IPS DF 6.9 (cell line): ENCODE data around the gene GSK3B.

Experiments used
- DNase-seq: peaks from one replicate; pipeline ENCODE4 v3.0.0-alpha.2; 2013; ENCODE audit warnings: low read depth, low spot score
- H3K27ac ChIP-seq: one replicate; pipeline ENCODE4 v1.5.1; 2013; ENCODE audit warnings: low read length, control low read depth
- H3K27me3 ChIP-seq: 2 replicates; pipeline ENCODE4 v1.6.1; 2013; ENCODE audit warnings: mild to moderate bottlenecking, low read length; ENCODE audit not compliant: control insufficient read depth, insufficient read depth
- H3K36me3 ChIP-seq: 2 replicates; pipeline ENCODE4 v1.6.1; 2013; ENCODE audit warnings: low read length; ENCODE audit not compliant: control insufficient read depth, insufficient read depth
- H3K4me1 ChIP-seq: 2 replicates; pipeline ENCODE4 v1.6.1; 2013; ENCODE audit warnings: low read length; ENCODE audit not compliant: control insufficient read depth, insufficient read depth
- H3K4me3 ChIP-seq: 2 replicates; pipeline ENCODE4 v1.5.1; 2013; ENCODE audit warnings: mild to moderate bottlenecking, low read length
- H3K9me3 ChIP-seq: 2 replicates; pipeline ENCODE4 v1.6.1; 2013; ENCODE audit warnings: low read length, inconsistent platforms; ENCODE audit not compliant: control insufficient read depth, insufficient read depth
- WGBS: extraction: QIAGEN DNeasy Blood & Tissue Kit; methylation state at CpG from one replicate; pipeline ENCODE4 v1.1.7; 2013; ENCODE audit warnings: mixed read lengths, missing lambda C conversion rate; ENCODE audit not compliant: insufficient read length, insufficient coverage; 5-methylcytosine and 5-hydroxymethylcytosine counted together

GSK3B gene

DNA sequence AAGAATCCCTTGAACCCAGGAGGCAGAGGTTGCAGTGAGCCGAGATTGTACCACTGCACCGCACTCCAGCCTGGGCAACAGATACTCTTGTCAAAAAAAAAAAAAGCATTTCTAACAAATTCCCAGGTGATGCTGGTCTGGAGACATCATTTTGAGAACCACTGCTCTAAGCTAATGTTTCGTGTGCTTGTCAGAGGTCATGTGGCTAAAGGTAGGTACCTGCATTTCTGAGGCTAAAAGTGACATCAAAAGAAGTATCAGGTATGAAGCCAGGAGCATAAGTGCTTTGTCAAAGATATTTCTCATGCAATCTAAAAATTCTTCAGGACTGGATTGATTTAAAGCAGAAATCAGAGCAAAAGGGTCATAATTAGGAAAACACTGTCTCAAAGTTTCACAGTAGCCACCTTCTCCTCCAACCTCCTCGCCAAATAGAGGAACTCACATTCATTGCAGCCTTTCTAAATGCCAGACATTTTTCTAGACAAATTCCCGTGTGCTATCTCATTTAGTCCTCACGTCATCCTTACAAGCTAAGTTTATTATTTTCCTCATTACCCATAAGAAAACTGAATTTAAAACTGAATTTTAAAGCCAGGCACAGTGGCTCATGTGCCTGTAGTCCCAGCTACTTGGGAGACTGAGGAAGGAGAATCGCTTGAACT lies 25.7 kb upstream of the GSK3B start:
- no peak overlapping the region for H3K4me3 ChIP-seq
- no peaks in the 10 kb centered on the region for H3K27me3 ChIP-seq
- H3K36me3 ChIP-seq = no peaks in the 10 kb centered on the region
- H3K4me1 ChIP-seq = no peaks in the 10 kb centered on the region
- no peak overlapping the region for H3K27ac ChIP-seq
- no peak for DNase-seq
- no peaks in the 10 kb centered on the region for H3K9me3 ChIP-seq
- WGBS = no CpG with 5 or more reads among the region's 7 CpGs

DNA sequence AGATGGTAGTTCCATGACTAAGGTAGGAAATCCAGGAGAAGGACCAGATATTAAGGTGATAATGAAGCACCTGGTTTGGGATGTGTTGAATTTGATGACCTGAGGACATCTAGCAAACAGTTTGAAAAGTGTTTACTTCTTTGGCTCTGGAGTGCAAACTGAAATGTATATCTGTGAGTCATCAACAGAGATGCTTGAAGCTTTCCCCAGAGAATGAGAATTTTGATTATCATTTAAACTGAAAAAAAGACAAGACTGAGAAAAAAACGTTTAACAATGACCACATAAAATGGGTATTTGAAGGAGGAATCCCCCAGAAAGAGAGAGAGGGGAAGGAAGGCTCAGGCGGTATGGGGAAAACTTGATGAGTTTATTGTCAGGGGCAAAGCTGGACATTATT lies 20.7 kb upstream of the GSK3B start:
- WGBS = no CpG with 5 or more reads among the region's 2 CpGs
- H3K27me3 ChIP-seq = no peaks in the 10 kb centered on the region

DNA sequence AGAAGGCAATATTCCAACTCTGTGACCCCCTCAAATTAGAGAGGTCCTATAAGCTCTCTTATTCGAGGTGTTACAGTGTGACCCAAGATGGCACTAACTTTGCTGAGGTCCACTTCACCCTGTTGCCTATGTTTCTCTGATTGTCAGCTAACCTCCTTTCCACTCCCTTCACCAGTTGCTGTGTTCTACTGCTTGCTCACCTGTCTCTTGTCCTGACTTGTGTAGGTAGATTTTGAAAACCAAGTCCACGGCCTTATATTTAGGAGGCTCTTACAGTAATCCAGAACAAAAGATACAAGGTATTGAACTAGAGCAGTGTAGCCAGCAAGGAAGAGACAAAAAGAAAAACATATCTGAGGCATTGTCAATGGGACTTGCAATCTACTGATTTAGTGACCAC lies 20.1 kb upstream of the GSK3B start:
- Histone ChIP-seq H3K27ac (no peak overlapping the region), H3K4me3 (no peak overlapping the region), H3K9me3 (no peaks in the 10 kb centered on the region), H3K27me3 (no peaks in the 10 kb centered on the region), H3K4me1 (no peaks in the 10 kb centered on the region), H3K36me3 (no peaks in the 10 kb centered on the region)
- no peak for DNase-seq
- WGBS = no CpG with 5 or more reads among the region's 2 CpGs

More for the DNA sequence above, 20.7 kb upstream of the GSK3B start:
- H3K36me3 ChIP-seq = no peaks in the 10 kb centered on the region
- no peak overlapping the region for H3K27ac ChIP-seq
- no peak for DNase-seq
- no peaks in the 10 kb centered on the region for H3K4me1 ChIP-seq
- H3K4me3 ChIP-seq = no peak overlapping the region
- no peaks in the 10 kb centered on the region for H3K9me3 ChIP-seq

DNA sequence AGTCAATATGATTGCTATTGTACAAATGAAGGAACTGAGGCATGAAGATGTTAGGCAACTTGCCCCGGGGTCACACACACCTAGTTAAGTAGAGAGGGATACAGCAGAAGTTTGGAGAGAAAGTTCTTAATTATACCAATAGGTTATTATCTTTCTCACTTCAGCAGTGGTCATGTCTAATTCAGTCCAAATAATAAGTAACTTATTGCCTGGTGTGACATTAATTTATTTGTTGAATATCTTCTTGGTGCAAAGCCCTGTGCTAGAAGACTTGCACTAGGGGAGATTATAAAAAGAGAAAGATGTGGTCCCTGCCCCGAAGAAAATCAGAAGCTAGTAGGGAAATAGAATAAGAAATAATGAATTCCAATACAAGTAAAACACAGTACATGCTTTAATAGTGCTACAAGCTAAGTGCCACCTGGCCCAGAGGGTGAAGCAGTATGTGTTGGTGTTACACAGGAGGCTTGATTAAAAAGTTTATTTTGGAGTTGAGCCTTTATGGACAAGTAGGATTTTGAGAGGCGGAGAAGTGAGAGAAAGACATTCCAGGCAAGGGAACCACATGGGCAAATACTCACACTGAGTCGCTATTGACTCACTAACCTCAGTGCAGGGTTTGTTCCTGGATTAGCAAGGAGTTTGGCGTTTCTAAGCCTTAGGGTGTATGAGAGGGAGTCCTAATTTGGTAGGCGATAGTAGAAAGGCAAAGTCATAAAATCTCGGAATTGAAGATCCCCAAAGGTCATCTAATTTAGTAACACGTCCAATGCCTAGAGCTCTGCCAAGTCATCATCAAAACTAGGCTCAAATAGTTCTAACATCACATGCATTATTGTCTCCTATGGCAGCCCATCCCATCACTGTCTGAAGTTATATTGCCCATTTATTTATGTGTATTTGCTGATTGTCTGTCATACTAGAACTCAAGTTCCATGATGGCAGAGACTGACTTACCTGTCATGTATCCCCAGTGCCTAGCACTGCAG lies 19.2 kb upstream of the GSK3B start:
- Histone ChIP-seq H3K36me3 (no peaks in the 10 kb centered on the region), H3K27me3 (no peaks in the 10 kb centered on the region), H3K4me1 (no peaks in the 10 kb centered on the region), H3K27ac (no peak overlapping the region), H3K4me3 (no peak overlapping the region), H3K9me3 (no peaks in the 10 kb centered on the region)
- WGBS = no CpG with 5 or more reads among the region's 8 CpGs
- no peak for DNase-seq

DNA sequence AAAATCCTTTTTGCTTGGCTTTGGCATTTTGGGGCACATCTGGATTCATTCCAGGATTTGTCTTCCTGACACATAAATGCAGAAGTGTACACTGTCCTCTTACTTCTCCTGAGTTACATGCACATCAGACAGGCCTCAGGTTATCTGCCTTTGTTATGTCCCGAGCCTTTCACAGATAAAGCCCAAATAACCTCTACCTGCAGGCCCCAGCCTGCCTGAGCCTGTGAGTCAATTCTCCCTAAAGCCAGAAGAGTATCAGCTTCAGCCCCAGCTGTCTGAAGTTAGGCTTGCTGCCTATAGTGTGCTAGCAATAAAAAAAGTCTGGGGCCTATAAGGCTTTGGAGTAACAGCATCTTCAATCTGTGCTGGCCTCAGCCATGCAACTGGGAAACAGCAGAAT lies 17.7 kb upstream of the GSK3B start:
- Histone ChIP-seq H3K4me3 (no peak overlapping the region), H3K27ac (no peak overlapping the region), H3K27me3 (no peaks in the 10 kb centered on the region), H3K9me3 (no peaks in the 10 kb centered on the region), H3K36me3 (no peaks in the 10 kb centered on the region), H3K4me1 (no peaks in the 10 kb centered on the region)
- DNase-seq = no peak
- no CpG with 5 or more reads among the region's 1 CpG for WGBS

DNA sequence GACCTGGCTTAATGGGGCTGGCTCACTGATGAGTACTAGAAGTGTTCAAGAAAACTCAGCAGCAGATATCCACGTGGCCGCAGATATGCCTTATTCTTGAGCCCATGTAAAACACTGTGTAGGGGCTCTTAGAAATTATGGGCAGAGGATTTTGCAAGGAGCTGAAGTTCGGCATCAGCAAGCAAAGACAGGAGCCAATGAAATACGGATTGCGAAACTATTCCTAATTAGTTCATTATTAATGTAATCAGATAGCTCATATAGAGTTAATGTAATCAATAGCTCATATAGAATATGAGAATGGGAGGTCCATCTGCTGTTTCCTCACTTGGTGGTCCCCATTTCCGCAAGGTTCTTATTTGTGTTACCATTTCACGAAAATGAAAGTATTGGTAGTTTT lies 9.0 kb upstream of the GSK3B start:
- no CpG with 5 or more reads among the region's 7 CpGs for WGBS
- Histone ChIP-seq H3K27ac (no peak overlapping the region), H3K27me3 (no peaks in the 10 kb centered on the region), H3K4me1 (no peaks in the 10 kb centered on the region), H3K36me3 (no peaks in the 10 kb centered on the region), H3K4me3 (no peak overlapping the region), H3K9me3 (no peaks in the 10 kb centered on the region)
- no peak for DNase-seq

DNA sequence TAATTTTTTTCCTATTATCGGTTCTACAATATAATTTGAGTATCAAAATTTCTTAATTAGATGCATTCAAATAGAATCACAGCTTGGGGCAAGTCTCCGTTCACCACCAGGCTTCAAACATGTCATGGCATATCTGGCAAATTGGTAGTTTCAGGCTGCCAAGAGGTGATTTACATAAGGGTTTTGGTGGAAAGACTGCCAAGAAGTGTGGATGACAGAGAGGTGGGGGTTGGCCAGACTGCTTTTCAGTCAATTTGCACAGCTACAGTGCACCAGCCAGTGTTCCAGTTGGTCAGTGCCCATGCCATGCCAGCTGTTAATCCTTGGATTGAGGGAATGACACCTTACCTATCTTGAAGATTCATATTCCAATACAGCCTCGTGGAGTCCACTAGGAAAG lies 8.4 kb upstream of the GSK3B start:
- H3K9me3 ChIP-seq = no peaks in the 10 kb centered on the region
- H3K4me3 ChIP-seq = no peak overlapping the region
- H3K27ac ChIP-seq = no peak overlapping the region
- DNase-seq = no peak
- H3K36me3 ChIP-seq = no peaks in the 10 kb centered on the region
- WGBS = no CpG with 5 or more reads among the region's 3 CpGs
- H3K4me1 ChIP-seq = no peaks in the 10 kb centered on the region
- H3K27me3 ChIP-seq = no peaks in the 10 kb centered on the region

DNA sequence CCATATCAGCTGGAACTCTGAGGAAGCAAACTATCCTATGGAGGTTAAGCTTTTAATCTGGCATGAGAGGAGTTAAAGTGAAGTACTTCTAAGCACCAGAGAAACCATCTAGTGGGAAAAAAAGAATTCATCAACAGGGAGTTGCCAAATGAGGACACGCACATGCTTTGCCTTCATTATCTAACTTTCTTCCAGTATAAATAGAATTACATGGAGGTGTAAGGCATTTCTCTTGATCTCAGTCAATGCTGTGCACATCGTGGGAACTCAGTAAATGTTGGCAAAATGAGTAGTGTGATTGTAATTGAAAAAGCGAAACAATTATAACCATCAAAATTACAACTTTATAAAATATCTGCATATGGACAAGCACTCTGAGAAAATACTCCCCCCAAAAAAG lies 8.0 kb upstream of the GSK3B start:
- no peaks in the 10 kb centered on the region for H3K9me3 ChIP-seq
- H3K27me3 ChIP-seq = no peaks in the 10 kb centered on the region
- no peaks in the 10 kb centered on the region for H3K4me1 ChIP-seq
- no CpG with 5 or more reads among the region's 3 CpGs for WGBS
- no peak for DNase-seq
- no peaks in the 10 kb centered on the region for H3K36me3 ChIP-seq
- H3K27ac ChIP-seq = no peak overlapping the region
- H3K4me3 ChIP-seq = no peak overlapping the region

DNA sequence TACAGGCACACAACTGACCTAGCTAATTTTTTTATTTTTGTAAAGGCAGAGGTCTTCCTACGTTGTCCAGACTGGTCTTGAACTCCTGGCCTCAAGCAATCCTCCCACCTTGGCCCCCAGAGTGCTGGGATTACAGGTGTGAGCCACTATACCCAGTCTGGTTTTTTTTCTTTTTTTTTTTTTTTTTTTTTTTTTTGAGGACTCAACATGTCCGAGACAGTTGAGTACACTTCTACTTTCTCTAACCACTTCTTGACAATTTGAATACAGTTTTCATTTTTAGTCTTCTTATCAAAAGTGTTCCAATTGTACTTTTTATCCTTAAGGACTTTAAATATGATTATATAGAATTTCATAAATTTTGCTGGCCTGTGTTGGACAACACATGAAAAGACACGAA lies 7.4 kb upstream of the GSK3B start:
- no peaks in the 10 kb centered on the region for H3K36me3 ChIP-seq
- DNase-seq = no peak
- no peak overlapping the region for H3K27ac ChIP-seq
- WGBS = no CpG with 5 or more reads among the region's 3 CpGs
- H3K27me3 ChIP-seq = no peaks in the 10 kb centered on the region
- no peak overlapping the region for H3K4me3 ChIP-seq
- no peaks in the 10 kb centered on the region for H3K9me3 ChIP-seq
- H3K4me1 ChIP-seq = no peaks in the 10 kb centered on the region

DNA sequence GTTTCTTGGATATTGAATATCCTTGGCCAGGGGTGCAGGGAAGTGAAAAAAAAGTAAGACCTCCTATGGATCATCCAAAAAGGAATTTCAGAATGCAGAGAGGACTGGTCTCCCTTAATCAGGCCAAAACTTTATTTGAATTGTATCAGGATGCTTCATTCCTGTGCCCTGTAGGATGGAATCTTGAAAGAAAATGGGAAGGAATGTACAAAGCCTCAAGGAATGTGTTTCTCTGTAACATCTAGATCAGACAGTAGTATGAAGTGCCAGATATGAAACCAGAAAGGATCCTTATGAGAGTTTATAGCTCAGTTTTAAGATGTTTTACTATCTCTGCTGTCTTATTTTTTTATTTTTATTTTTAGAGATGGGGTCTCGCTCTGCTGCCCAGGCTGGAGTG lies 6.5 kb upstream of the GSK3B start:
- Histone ChIP-seq H3K27me3 (no peaks in the 10 kb centered on the region), H3K4me3 (no peak overlapping the region), H3K36me3 (no peaks in the 10 kb centered on the region), H3K9me3 (no peaks in the 10 kb centered on the region), H3K27ac (no peak overlapping the region), H3K4me1 (no peaks in the 10 kb centered on the region)
- no CpG with 5 or more reads among the region's 1 CpG for WGBS
- no peak for DNase-seq
